ENCODE data around the gene XRN1. TPM values are rescaled to one million over a fixed set of nuclear protein-coding genes. Genes with fewer than 3 reads are reported as not detected.

XRN1 gene
- total and polyA plus RNA-seq, 10 of the 15 experiments (the other 5 are each of a cell fraction or from before 2014, with no cell fraction given), result 1.7 to 38.8 (median 15.5) TPM

DNA sequence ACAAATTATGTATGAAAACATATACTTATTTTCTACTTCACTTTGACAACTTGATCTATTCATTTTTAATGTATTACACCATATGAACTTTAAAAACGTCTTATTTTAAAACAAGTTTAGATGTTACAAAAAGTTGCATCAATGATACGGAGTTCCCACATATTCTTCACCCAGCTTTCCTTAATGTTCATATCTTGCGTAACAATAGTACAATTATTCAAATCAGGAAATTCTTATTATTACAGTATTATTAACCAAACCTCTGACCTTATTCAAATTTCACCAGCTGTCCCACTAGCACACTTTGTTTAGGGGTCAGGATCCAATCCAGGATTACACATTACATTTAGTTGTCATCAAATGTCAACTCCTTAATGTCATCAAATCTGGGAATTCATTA, 12.9 kb upstream of the XRN1 start (continued):
- TF ChIP-seq, protein P1, sequence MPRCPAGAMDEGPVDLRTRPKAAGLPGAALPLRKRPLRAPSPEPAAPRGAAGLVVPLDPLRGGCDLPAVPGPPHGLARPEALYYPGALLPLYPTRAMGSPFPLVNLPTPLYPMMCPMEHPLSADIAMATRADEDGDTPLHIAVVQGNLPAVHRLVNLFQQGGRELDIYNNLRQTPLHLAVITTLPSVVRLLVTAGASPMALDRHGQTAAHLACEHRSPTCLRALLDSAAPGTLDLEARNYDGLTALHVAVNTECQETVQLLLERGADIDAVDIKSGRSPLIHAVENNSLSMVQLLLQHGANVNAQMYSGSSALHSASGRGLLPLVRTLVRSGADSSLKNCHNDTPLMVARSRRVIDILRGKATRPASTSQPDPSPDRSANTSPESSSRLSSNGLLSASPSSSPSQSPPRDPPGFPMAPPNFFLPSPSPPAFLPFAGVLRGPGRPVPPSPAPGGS (IDR thresholded peaks at IDR 0.05; ENCODE audit: borderline replicate concordance, insufficient read depth, low read depth, low read length, poor library complexity, severe bottlenecking), result no peak
- TF ChIP-seq DPF2 (IDR thresholded peaks at IDR 0.05) (no peak), MXI1 (IDR thresholded peaks at IDR 0.05; ENCODE audit: low read depth, low read length) (no peak), SREBF1 (IDR thresholded peaks at IDR 0.05; ENCODE audit: low read length) (no peak)
- TF ChIP-seq, protein P2, sequence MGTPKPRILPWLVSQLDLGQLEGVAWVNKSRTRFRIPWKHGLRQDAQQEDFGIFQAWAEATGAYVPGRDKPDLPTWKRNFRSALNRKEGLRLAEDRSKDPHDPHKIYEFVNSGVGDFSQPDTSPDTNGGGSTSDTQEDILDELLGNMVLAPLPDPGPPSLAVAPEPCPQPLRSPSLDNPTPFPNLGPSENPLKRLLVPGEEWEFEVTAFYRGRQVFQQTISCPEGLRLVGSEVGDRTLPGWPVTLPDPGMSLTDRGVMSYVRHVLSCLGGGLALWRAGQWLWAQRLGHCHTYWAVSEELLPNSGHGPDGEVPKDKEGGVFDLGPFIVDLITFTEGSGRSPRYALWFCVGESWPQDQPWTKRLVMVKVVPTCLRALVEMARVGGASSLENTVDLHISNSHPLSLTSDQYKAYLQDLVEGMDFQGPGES (IDR thresholded peaks at IDR 0.05), result no peak

DNA sequence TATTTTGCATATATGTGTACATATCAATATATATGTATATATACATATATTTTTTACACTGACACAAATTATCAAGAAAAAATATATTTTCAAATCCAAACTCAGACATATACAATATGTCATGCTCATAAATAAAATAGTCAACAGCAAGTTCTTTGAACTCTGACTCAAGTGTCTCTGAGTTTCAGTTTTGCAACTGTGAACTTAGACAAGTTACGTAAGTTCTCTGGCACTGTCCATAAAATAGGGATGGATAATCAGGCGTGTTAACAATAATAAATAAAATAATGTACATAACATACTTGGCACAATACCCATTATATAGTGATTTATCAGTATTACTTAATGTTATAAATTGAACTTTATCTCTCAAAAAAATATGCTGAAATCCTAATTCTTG, 12.1 kb upstream of the XRN1 start:
- Histone ChIP-seq H2AFZ (ENCODE audit: control insufficient read depth, low read depth, low read length) (no peak overlapping the region), H4K20me1 (ENCODE audit: control insufficient read depth, insufficient read depth) (no peaks in the 10 kb centered on the region), H3K27me3 (replicated peaks in 1 of 2; ENCODE audit: control insufficient read depth in 2 of 2, insufficient read depth in 2 of 2, low read length in 1 of 2) (no peaks in the 10 kb centered on the region), H3K36me3 (ENCODE audit: control insufficient read depth in 2 of 2, insufficient read depth in 2 of 2, low read length in 1 of 2) (peaks cover 0 to 3% of the 10 kb centered on the region in 2 experiments; a peak in 1 of 4 replicates), H3K9ac (ENCODE audit: control insufficient read depth, insufficient read depth, low read length) (no peak overlapping the region), H3K4me2 (ENCODE audit: control insufficient read depth, insufficient read depth) (no peak overlapping the region), H3K79me2 (ENCODE audit: control insufficient read depth, insufficient read depth, low read length) (no peaks in the 10 kb centered on the region), H3K4me1 (ENCODE audit: control insufficient read depth, insufficient read depth, low read length) (no peaks in the 10 kb centered on the region), H3K4me3 (no peak overlapping the region), H3K9me3 (replicated peaks; ENCODE audit: control insufficient read depth, insufficient read depth, low read length) (no peaks in the 10 kb centered on the region), H3K27ac (ENCODE audit: control insufficient read depth, insufficient read depth) (no peak overlapping the region)
- intact Hi-C loops (cut with micrococcal nuclease; ENCODE audit: unreplicated experiment) (no loop called here), in situ Hi-C loops (cut with MboI) (no loop called here)
- SMC1A ChIA-PET (ENCODE audit: uncharacterized antibody, unreplicated experiment), result no interaction called here
- 100% methylated on average over 2 of the region's 2 CpGs for WGBS (ENCODE audit: insufficient coverage, insufficient replicate concordance, low lambda C conversion rate, missing lambda C conversion rate)
- FAIRE-seq (no peak), DNase-seq (ENCODE audit: low read depth, low spot score) (no peak), ATAC-seq (no peak)
- RAD21 ChIA-PET (ENCODE audit: unreplicated experiment), result no interaction called here
- CTCF ChIA-PET, result no interaction called here
- POLR2A ChIA-PET, result no interaction called here
- no TSS peak for BruUV-seq (replicated peaks)
- TF ChIP-seq NR2F1 (conservative IDR thresholded peaks at IDR 0.05) (no peak), ESRRA (IDR thresholded peaks at IDR 0.05; ENCODE audit: low read length) (no peak)
- TF ChIP-seq, protein P3, sequence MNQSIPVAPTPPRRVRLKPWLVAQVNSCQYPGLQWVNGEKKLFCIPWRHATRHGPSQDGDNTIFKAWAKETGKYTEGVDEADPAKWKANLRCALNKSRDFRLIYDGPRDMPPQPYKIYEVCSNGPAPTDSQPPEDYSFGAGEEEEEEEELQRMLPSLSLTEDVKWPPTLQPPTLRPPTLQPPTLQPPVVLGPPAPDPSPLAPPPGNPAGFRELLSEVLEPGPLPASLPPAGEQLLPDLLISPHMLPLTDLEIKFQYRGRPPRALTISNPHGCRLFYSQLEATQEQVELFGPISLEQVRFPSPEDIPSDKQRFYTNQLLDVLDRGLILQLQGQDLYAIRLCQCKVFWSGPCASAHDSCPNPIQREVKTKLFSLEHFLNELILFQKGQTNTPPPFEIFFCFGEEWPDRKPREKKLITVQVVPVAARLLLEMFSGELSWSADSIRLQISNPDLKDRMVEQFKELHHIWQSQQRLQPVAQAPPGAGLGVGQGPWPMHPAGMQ (IDR thresholded peaks at IDR 0.05; ENCODE audit: borderline replicate concordance), result no peak
- TF ChIP-seq, protein P4, sequence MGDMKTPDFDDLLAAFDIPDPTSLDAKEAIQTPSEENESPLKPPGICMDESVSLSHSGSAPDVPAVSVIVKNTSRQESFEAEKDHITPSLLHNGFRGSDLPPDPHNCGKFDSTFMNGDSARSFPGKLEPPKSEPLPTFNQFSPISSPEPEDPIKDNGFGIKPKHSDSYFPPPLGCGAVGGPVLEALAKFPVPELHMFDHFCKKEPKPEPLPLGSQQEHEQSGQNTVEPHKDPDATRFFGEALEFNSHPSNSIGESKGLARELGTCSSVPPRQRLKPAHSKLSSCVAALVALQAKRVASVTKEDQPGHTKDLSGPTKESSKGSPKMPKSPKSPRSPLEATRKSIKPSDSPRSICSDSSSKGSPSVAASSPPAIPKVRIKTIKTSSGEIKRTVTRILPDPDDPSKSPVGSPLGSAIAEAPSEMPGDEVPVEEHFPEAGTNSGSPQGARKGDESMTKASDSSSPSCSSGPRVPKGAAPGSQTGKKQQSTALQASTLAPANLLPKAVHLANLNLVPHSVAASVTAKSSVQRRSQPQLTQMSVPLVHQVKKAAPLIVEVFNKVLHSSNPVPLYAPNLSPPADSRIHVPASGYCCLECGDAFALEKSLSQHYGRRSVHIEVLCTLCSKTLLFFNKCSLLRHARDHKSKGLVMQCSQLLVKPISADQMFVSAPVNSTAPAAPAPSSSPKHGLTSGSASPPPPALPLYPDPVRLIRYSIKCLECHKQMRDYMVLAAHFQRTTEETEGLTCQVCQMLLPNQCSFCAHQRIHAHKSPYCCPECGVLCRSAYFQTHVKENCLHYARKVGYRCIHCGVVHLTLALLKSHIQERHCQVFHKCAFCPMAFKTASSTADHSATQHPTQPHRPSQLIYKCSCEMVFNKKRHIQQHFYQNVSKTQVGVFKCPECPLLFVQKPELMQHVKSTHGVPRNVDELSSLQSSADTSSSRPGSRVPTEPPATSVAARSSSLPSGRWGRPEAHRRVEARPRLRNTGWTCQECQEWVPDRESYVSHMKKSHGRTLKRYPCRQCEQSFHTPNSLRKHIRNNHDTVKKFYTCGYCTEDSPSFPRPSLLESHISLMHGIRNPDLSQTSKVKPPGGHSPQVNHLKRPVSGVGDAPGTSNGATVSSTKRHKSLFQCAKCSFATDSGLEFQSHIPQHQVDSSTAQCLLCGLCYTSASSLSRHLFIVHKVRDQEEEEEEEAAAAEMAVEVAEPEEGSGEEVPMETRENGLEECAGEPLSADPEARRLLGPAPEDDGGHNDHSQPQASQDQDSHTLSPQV (IDR thresholded peaks at IDR 0.05), result no peak
- TF ChIP-seq, protein P5, sequence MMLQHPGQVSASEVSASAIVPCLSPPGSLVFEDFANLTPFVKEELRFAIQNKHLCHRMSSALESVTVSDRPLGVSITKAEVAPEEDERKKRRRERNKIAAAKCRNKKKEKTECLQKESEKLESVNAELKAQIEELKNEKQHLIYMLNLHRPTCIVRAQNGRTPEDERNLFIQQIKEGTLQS (IDR thresholded peaks at IDR 0.05; ENCODE audit: borderline replicate concordance, extremely low read depth, low read depth, low read length), result no peak
- TF ChIP-seq, protein P6, sequence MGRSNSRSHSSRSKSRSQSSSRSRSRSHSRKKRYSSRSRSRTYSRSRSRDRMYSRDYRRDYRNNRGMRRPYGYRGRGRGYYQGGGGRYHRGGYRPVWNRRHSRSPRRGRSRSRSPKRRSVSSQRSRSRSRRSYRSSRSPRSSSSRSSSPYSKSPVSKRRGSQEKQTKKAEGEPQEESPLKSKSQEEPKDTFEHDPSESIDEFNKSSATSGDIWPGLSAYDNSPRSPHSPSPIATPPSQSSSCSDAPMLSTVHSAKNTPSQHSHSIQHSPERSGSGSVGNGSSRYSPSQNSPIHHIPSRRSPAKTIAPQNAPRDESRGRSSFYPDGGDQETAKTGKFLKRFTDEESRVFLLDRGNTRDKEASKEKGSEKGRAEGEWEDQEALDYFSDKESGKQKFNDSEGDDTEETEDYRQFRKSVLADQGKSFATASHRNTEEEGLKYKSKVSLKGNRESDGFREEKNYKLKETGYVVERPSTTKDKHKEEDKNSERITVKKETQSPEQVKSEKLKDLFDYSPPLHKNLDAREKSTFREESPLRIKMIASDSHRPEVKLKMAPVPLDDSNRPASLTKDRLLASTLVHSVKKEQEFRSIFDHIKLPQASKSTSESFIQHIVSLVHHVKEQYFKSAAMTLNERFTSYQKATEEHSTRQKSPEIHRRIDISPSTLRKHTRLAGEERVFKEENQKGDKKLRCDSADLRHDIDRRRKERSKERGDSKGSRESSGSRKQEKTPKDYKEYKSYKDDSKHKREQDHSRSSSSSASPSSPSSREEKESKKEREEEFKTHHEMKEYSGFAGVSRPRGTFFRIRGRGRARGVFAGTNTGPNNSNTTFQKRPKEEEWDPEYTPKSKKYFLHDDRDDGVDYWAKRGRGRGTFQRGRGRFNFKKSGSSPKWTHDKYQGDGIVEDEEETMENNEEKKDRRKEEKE (IDR thresholded peaks at IDR 0.05), result no peak
